Activated CD4-positive, alpha-beta T cell treated with anti-CD3 and anti-CD28 coated beads, Interleukin-2, amount 10 ng/mL, durations not matched to agents 24 days and 14 days (primary cell): ENCODE results near the gene HTR7. TPM values are rescaled to one million over a fixed set of nuclear protein-coding genes. Genes with fewer than 3 reads are reported as not detected.
"Not testable (repeated sequence)": the region's sequence is repeated elsewhere in the genome, so short reads cannot be mapped to it uniquely, and the experiment has no call there.

ENCODE experiments used
- DNase-seq: peaks from one replicate; pipeline ENCODE4 v3.0.0; 2022
- H3K27ac Mint-ChIP-seq: one replicate; pipeline ENCODE4 v1.8.0; 2022; ENCODE audit warnings: mild to moderate bottlenecking, mixed read lengths
- H3K27me3 Mint-ChIP-seq: one replicate; pipeline ENCODE4 v1.8.0; 2022; ENCODE audit warnings: mixed read lengths
- H3K36me3 Mint-ChIP-seq: one replicate; pipeline ENCODE4 v1.8.0; 2022; ENCODE audit warnings: low read depth, mild to moderate bottlenecking, mixed read lengths
- H3K4me1 Mint-ChIP-seq: one replicate; pipeline ENCODE4 v1.8.0; 2021; ENCODE audit warnings: mixed read lengths
- H3K4me3 Mint-ChIP-seq: one replicate; pipeline ENCODE4 v1.8.0; 2022; ENCODE audit warnings: mild to moderate bottlenecking, moderate library complexity, mixed read lengths
- H3K9me3 Mint-ChIP-seq: one replicate; pipeline ENCODE4 v1.8.0; 2021; ENCODE audit warnings: mixed read lengths
- intact Hi-C: fragments of 100-400 bp; cut with micrococcal nuclease; formaldehyde crosslinking; loops from one replicate; pipeline ENCODE4 v1.15.1; 2023
- total RNA-seq: library from RNA; stranded (reverse); gene quantifications from 2 replicates; pipeline ENCODE4 v1.2.3, GENCODE V29; 2022

The HTR7 gene
- total RNA-seq = not detected in 2 replicates

DNA sequence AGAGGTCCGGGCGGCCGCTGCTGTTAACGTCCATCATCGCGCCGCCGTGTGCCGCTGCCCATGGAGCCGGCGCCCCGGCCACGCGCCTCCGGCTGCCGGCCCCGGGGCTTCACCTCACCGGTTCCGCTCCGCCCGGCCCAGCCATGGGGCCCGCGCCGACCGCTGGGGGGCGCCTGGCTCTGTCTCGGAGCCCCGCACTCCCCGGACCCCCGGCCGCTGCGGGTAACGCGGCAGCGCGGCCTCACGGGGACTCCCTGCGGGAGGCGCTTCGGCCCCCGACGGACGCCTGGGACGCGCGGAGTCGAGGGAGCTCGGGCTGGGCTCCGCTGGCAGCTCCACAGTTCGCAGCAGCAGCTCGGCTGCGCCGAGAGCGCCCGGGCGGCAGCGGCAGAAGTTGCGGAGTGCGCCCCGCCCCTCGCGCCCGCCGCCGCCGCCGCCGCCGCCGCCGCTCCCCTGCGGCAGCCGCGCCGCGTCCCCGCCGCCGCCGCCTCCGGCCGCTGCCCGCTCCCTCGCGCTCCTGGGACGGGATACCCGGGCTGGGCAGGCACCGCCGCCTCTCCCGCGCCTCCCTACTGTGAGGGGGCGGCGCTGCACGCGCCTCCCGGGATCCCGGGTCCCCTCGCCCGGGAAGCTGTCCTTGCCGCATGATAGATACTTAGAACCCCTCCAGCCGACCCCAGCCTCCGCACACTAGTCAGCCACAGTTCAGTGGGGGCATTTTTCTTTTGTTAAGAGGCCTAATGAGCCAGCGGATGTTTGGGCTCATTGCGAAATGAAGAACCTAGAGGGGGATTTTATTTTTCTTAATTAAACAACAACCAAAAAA is at the start of gene HTR7:
HTR7 (minus strand) TSS at position 405 of the 826 bp plus-strand sequence; CDS start at position 37, 368 bp downstream.
- intact Hi-C loops = loop anchor here (1.0 kb wide), 1 partner anchor 13 kb away; the partner anchor contains the start of gene RPP30
- H3K27ac Mint-ChIP-seq = peak within 1 kb of the TSS; percentile 68
- peak; percentile 89 for DNase-seq
- peaks cover 4% of the 10 kb centered on the region for H3K4me1 Mint-ChIP-seq
- H3K9me3 Mint-ChIP-seq = no peaks in the 10 kb centered on the region
- peaks cover 78% of the 10 kb centered on the region for H3K27me3 Mint-ChIP-seq
- peak within 1 kb of the TSS; percentile 88 for H3K4me3 Mint-ChIP-seq
- no peaks in the 10 kb centered on the region for H3K36me3 Mint-ChIP-seq

GRCh38 chr10:90906596-90906995 is 48.8 kb upstream of the HTR7 start:
- no peaks in the 10 kb centered on the region for H3K27me3 Mint-ChIP-seq
- H3K27ac Mint-ChIP-seq = no peak overlapping the region
- DNase-seq = no peak
- peaks cover 9% of the 10 kb centered on the region for H3K4me1 Mint-ChIP-seq
- H3K36me3 Mint-ChIP-seq = peaks cover 14% of the 10 kb centered on the region
- no peaks in the 10 kb centered on the region for H3K9me3 Mint-ChIP-seq
- intact Hi-C loops = loop anchor here (1.0 kb wide), 1 partner anchor 34 kb away; no protein-coding TSS in a partner anchor
- H3K4me3 Mint-ChIP-seq = no peak overlapping the region

- Mint-ChIP-seq H3K27ac (peak overlapping the region; percentile 68), H3K4me3 (no peak overlapping the region), H3K9me3 (no peaks in the 10 kb centered on the region), H3K36me3 (peaks cover 16% of the 10 kb centered on the region), H3K27me3 (no peaks in the 10 kb centered on the region), H3K4me1 (peaks cover 9% of the 10 kb centered on the region)
- intact Hi-C loops = loop anchor here (1.0 kb wide), 1 partner anchor 34 kb away; no protein-coding TSS in a partner anchor
- no peak for DNase-seq
These were observed 48.1 kb upstream of the HTR7 start for GRCh38 chr10:90905925-90906324.

GRCh38 chr10:90896916-90897315 is 39.1 kb upstream of the HTR7 start:
- Mint-ChIP-seq H3K4me3 (peak overlapping the region; percentile 53), H3K36me3 (peaks cover 42% of the 10 kb centered on the region), H3K4me1 (peaks cover 16% of the 10 kb centered on the region), H3K27ac (peak overlapping the region; percentile 46)
- H3K27me3 Mint-ChIP-seq, intact Hi-C loops, H3K9me3 Mint-ChIP-seq, DNase-seq: not testable (repeated sequence)

- Mint-ChIP-seq H3K36me3 (peaks cover 57% of the 10 kb centered on the region), H3K27ac (no peak overlapping the region)
These were observed 35.4 kb upstream of the HTR7 start for GRCh38 chr10:90893190-90893589.

GRCh38 chr10:90890347-90890746 is 32.5 kb upstream of the HTR7 start:
- Mint-ChIP-seq H3K36me3 (peaks cover 60% of the 10 kb centered on the region), H3K27ac (no peak overlapping the region), H3K27me3 (no peaks in the 10 kb centered on the region), H3K4me3 (no peak overlapping the region), H3K4me1 (peaks cover 2% of the 10 kb centered on the region), H3K9me3 (no peaks in the 10 kb centered on the region)
- intact Hi-C loops = no loop called here
- DNase-seq = no peak

More at GRCh38 chr10:90893190-90893589, 35.4 kb upstream of the HTR7 start:
- intact Hi-C loops = no loop called here
- H3K4me3 Mint-ChIP-seq = no peak overlapping the region
- H3K9me3 Mint-ChIP-seq = no peaks in the 10 kb centered on the region
- peaks cover 16% of the 10 kb centered on the region for H3K4me1 Mint-ChIP-seq
- DNase-seq = no peak
- H3K27me3 Mint-ChIP-seq = no peaks in the 10 kb centered on the region

- Mint-ChIP-seq H3K4me1 (peaks cover 2% of the 10 kb centered on the region), H3K9me3 (no peaks in the 10 kb centered on the region), H3K4me3 (no peak overlapping the region), H3K27me3 (no peaks in the 10 kb centered on the region), H3K36me3 (peaks cover 59% of the 10 kb centered on the region), H3K27ac (no peak overlapping the region)
- no peak for DNase-seq
- intact Hi-C loops = no loop called here
These were observed 31.8 kb upstream of the HTR7 start for GRCh38 chr10:90889636-90890035.

DNA sequence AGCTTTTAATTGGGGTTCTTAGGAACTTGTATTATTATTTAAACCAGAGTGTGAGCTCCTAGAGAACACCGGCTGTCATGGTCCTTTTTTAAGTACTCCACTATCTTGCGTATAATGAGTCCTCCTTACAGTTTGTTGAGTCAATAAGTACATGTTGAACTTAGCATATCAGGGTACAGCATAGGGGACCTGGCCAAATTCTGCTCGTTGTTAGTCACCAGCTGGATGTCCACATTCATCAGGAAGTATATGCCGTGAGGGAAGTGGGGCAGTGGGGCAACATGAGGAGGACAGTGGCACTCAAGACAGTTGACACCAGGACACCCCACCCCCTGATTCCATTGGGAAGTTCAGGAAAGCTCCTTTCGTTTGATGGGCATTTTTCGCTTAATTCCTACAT is 30.5 kb upstream of the HTR7 start:
- intact Hi-C loops = no loop called here
- H3K4me3 Mint-ChIP-seq = no peak overlapping the region
- DNase-seq = no peak

DNA sequence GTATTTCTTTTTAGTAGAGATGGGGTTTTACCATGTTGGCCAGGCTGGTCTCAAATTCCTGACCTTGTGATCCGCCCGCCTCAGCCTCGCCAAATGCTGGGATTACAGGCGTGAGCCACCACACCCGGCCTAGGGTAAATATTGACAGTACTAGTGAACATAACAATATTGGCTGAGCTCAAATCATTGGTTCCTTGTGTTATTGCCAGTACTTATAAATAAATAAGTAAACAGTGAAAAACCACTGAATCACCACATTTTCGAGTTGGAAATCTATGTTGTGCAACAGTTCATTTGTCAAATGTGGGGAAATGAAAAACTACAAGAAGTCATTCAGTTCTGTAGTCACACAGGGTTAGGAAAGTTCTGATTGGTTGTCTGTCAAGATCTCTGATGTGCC is 29.7 kb upstream of the HTR7 start:
- no peaks in the 10 kb centered on the region for H3K4me1 Mint-ChIP-seq
- peaks cover 50% of the 10 kb centered on the region for H3K36me3 Mint-ChIP-seq
- H3K4me3 Mint-ChIP-seq = no peak overlapping the region
- no peaks in the 10 kb centered on the region for H3K9me3 Mint-ChIP-seq
- H3K27me3 Mint-ChIP-seq = no peaks in the 10 kb centered on the region
- intact Hi-C loops = no loop called here
- H3K27ac Mint-ChIP-seq = no peak overlapping the region
- DNase-seq = no peak

More for the DNA sequence above, 30.5 kb upstream of the HTR7 start:
- Mint-ChIP-seq H3K4me1 (no peaks in the 10 kb centered on the region), H3K27ac (no peak overlapping the region), H3K9me3 (no peaks in the 10 kb centered on the region), H3K27me3 (no peaks in the 10 kb centered on the region), H3K36me3 (peaks cover 54% of the 10 kb centered on the region)

GRCh38 chr10:90885176-90885575 is 27.3 kb upstream of the HTR7 start:
- no peak overlapping the region for H3K27ac Mint-ChIP-seq
- no peaks in the 10 kb centered on the region for H3K4me1 Mint-ChIP-seq
- H3K36me3 Mint-ChIP-seq = peaks cover 35% of the 10 kb centered on the region

GRCh38 chr10:90884431-90884830 is 26.6 kb upstream of the HTR7 start:
- no peaks in the 10 kb centered on the region for H3K9me3 Mint-ChIP-seq
- H3K27ac Mint-ChIP-seq = no peak overlapping the region
- DNase-seq = no peak
- H3K36me3 Mint-ChIP-seq = peaks cover 36% of the 10 kb centered on the region
- intact Hi-C loops = no loop called here
- H3K27me3 Mint-ChIP-seq = no peaks in the 10 kb centered on the region
- no peak overlapping the region for H3K4me3 Mint-ChIP-seq
- H3K4me1 Mint-ChIP-seq = peaks cover 2% of the 10 kb centered on the region

More at GRCh38 chr10:90885176-90885575, 27.3 kb upstream of the HTR7 start:
- no peak for DNase-seq
- Mint-ChIP-seq H3K4me3 (no peak overlapping the region), H3K9me3 (no peaks in the 10 kb centered on the region), H3K27me3 (no peaks in the 10 kb centered on the region)
- intact Hi-C loops = no loop called here

GRCh38 chr10:90880059-90880719 is 22.4 kb upstream of the HTR7 start:
- H3K27ac Mint-ChIP-seq = not testable (repeated sequence)
- H3K36me3 Mint-ChIP-seq = peaks cover 33% of the 10 kb centered on the region

DNA sequence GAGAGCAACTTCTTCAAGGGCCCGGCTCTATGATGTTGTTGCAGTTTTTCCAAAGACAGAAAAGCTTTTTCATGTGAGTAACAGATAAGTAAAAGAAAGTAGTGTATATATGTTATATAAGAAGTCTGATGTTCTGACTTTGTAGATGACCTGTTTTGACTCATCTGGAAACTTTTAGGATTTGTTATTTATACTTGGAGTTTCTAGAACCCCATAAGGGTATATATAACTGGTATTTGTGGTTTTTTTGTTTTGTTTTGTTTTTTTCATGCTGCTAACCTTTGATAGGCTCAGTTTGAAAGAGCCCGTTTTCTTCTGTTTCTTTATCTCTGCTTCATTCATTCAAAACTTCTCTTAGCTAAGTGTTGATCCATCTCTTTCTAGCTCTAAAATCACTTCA is 21.2 kb upstream of the HTR7 start:
- peaks cover 9% of the 10 kb centered on the region for H3K4me1 Mint-ChIP-seq
- H3K27me3 Mint-ChIP-seq = no peaks in the 10 kb centered on the region
- peaks cover 34% of the 10 kb centered on the region for H3K36me3 Mint-ChIP-seq
- H3K4me3 Mint-ChIP-seq = no peak overlapping the region
- DNase-seq = no peak
- H3K9me3 Mint-ChIP-seq = no peaks in the 10 kb centered on the region
- intact Hi-C loops = loop anchor here (2.0 to 10.0 kb wide), 2 partner anchors 286 to 372 kb away; no protein-coding TSS in a partner anchor
- H3K27ac Mint-ChIP-seq = no peak overlapping the region

More at GRCh38 chr10:90880059-90880719, 22.4 kb upstream of the HTR7 start:
- H3K4me1 Mint-ChIP-seq, H3K4me3 Mint-ChIP-seq, H3K9me3 Mint-ChIP-seq, intact Hi-C loops, H3K27me3 Mint-ChIP-seq, DNase-seq: not testable (repeated sequence)

DNA sequence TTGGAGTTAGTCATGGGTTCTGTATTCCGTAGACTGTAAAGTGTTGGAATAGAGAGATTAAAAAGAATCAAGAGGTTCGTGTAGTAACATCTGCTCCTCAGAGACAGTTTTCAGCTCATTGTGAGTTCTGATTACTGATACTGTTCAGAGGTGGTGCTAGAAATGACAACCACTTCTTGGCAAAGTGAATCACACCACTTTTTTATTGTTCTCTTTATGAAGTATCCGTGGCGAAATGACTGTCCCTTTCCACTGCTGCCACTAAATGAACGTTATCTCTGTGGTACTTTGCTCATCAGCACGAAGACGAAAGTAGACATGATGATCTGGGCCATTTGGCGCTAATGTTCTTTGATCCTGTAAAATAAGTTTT is 14.8 kb upstream of the HTR7 start:
- intact Hi-C loops = loop anchor here (1.0 to 10.0 kb wide), 5 partner anchors 34 to 1230 kb away; no protein-coding TSS in a partner anchor
- peaks cover 35% of the 10 kb centered on the region for H3K4me1 Mint-ChIP-seq
- H3K4me3 Mint-ChIP-seq = peak overlapping the region; percentile 97
- H3K27me3 Mint-ChIP-seq = peaks cover 19% of the 10 kb centered on the region
- no peaks in the 10 kb centered on the region for H3K9me3 Mint-ChIP-seq
- H3K27ac Mint-ChIP-seq = peak overlapping the region; percentile 96
- H3K36me3 Mint-ChIP-seq = peaks cover 18% of the 10 kb centered on the region
- DNase-seq = no peak
